Omental fat pad (tissue), 4 donors: ENCODE measurements around the gene PIEZO1. TPM values are rescaled to one million over a fixed set of nuclear protein-coding genes. Genes with fewer than 3 reads are reported as not detected.
A peak's percentile ranks its signal among the peaks of the same experiment; 100 is the strongest.
"Not testable (repeated sequence)": the region's sequence is repeated elsewhere in the genome, so short reads cannot be mapped to it uniquely, and the experiment has no call there.

Experiments used
- ATAC-seq: fragments of 150-250 bp; one replicate; pipeline ENCODE4 v1.9.1; 2016; ENCODE audit warnings: mild to moderate bottlenecking, moderate library complexity; ENCODE audit not compliant: low FRiP score
- DNase-seq: peaks from one replicate; pipeline ENCODE4 v3.0.0-alpha.2; 2019; ENCODE audit warnings: low spot score
- CTCF ChIP-seq, 3 donors: fragments of 450-650 bp; IDR thresholded peaks; one replicate each; pipeline ENCODE4 v1.5.1; 2016 to 2017; ENCODE audit warnings: antibody characterized with exemption in 3 of 3, mild to moderate bottlenecking in 3 of 3, moderate library complexity in 2 of 3
- total RNA-seq, 4 donors: library from RNA; depleted of rRNA; stranded (reverse); fragments of >200 nt; gene quantifications; one replicate each; pipeline ENCODE4 v1.1.0, GENCODE V29; 2016

Gene PIEZO1
- total RNA-seq, 4 donors from 2014 or later = 151 to 315 (median 249) TPM

- no peak for TF ChIP-seq CTCF (IDR thresholded peaks at IDR 0.05)
- DNase-seq = no peak
- ATAC-seq = no peak
Observed at GRCh38 chr16:88773812-88774291, 11.2 kb downstream of the PIEZO1 start.

- TF ChIP-seq CTCF (IDR thresholded peaks at IDR 0.05) = no peak
- DNase-seq (no peak), ATAC-seq (no peak)
Observed at GRCh38 chr16:88772871-88773811, 11.9 kb downstream of the PIEZO1 start.

- not testable (repeated sequence) for DNase-seq, ATAC-seq
Observed at GRCh38 chr16:88771781-88772180, 13.2 kb downstream of the PIEZO1 start.

GRCh38 chr16:88771294-88771772 lies 13.7 kb downstream of the PIEZO1 start:
- no peak for TF ChIP-seq CTCF (IDR thresholded peaks at IDR 0.05)
- no peak for DNase-seq
- no peak for ATAC-seq

DNA sequence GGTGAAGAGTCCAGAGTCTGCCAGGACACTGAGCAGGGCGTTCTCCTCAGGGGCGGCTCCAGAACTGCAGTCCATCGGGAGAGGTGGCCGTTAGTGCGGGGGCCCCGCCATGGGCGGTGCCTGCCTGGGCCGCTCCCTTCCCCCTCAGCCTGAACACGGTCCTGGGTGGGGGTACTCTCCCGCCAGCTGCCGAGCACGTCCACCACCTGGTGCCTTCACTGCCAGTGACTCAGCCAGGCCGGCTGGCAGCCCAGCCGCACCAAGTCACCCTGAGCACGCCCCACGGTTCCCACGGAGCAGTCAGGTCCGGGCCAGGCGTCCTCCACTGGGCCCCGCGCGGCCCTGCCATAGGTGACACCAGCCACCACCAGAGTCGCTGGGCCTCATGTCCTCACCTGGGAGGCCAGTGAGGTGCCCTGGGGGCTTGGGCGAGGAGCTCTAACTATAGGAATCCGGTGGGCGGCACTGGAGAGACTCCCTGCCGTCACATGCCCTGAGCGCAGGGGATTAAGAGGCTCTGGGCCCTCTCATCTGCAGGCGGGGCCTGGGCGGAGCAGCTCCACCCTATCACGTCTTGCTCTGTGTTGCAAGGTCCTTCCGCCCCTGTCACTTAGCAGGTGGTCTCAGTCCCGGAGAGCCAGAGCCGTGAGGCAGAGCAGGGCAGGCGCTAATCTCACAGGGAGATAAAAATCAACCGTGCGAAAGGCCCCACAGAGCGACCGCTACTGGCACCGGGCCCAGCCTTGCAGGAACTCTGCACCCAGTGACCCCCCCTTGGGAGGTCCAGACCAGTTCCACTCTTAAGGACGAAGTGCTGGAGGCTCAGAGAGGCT lies 14.3 kb downstream of the PIEZO1 start:
- TF ChIP-seq CTCF (IDR thresholded peaks at IDR 0.05) = no peak
- DNase-seq = no peak
- peak; percentile 61 for ATAC-seq

DNA sequence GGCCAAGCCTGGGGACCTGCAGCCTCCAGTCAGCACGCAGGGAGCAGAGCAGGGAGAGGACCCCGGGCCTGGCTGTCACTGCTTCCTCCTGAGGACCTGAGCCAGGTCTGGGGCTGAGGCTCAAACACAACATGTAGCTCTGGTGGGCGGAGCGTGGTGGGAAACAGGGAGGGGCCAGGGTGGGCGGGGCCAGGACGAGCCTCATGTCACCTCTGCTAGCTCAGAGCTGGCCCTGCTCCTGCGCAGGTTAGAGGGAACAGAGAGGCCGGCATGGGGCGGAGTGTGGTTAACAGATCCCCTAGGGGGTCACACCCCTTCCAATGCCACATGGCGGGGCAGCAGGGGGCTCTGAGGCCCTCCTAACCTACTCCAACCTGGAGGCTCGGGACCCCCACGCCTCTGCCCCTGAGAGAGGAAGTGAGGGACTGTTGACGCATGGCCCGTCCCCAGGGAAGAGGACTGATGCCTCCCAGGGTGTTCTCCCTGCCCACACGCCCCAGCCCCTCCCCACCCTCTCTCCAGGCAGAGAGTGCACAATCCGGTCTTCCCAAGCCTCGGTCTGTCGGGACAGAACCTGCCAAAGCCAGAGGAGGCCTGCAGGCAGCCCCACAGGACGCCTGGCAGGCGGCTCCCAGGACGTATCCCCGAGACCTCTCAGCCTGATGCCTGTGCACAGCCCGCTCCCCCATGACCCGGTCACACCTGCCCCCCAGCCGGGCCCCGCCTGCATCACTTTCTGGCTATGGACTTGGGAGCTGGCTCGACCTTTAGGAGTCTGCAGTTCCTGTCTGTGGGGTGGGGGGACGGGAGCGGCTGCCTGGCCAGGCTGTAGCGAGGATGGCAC lies 15.2 kb downstream of the PIEZO1 start:
- no peak for TF ChIP-seq CTCF (IDR thresholded peaks at IDR 0.05)
- ATAC-seq = no peak
- DNase-seq = no peak
